CD14-positive monocyte (primary cell): ENCODE results near the gene MLYCD. TPM values are rescaled to one million over a fixed set of nuclear protein-coding genes. Genes with fewer than 3 reads are reported as not detected.
"Not testable (repeated sequence)": the region's sequence is repeated elsewhere in the genome, so short reads cannot be mapped to it uniquely, and the experiment has no call there.

ENCODE experiments used
- DNase-seq, 3 donors: peaks; one replicate each; pipeline ENCODE4 v3.0.0-alpha.2; 2011 to 2022
- H2AFZ ChIP-seq: 2 replicates; pipeline ENCODE4 v1.6.0; 2012; ENCODE audit warnings: mild to moderate bottlenecking, low read depth, low read length, inconsistent platforms; ENCODE audit not compliant: insufficient read depth, poor library complexity, severe bottlenecking
- H3K27ac ChIP-seq, 2 donors: 1 replicate in 1 of 2; 2 replicates in 1 of 2; pipeline ENCODE4 v1.5.1; 2012 to 2013; ENCODE audit warnings: low read length in 2 of 2, control low read depth in 1 of 2, inconsistent platforms in 1 of 2, low read depth in 1 of 2, mild to moderate bottlenecking in 1 of 2
- H3K27me3 ChIP-seq, 2 donors: one replicate each; pipeline versions ENCODE4 v1.6.0 to v1.6.1; 2011 to 2013; ENCODE audit warnings: low read length in 2 of 2; ENCODE audit not compliant: control insufficient read depth in 2 of 2, insufficient read depth in 2 of 2
- H3K36me3 ChIP-seq, 2 donors: replicated peaks in 1 of 2; 1 replicate in 1 of 2; 2 replicates in 1 of 2; pipeline versions ENCODE4 v1.5.1 to v1.6.1; 2012 to 2013; ENCODE audit warnings: low read length in 2 of 2, control low read depth in 1 of 2, inconsistent platforms in 1 of 2, mild to moderate bottlenecking in 1 of 2; ENCODE audit not compliant: insufficient read depth in 2 of 2, control insufficient read depth in 1 of 2
- H3K4me1 ChIP-seq, 2 donors: 1 replicate in 1 of 2; 2 replicates in 1 of 2; pipeline versions ENCODE4 v1.5.1 to v1.6.1; 2012 to 2013; ENCODE audit warnings: low read length in 2 of 2, control low read depth in 1 of 2, inconsistent platforms in 1 of 2, mild to moderate bottlenecking in 1 of 2, moderate library complexity in 1 of 2; ENCODE audit not compliant: insufficient read depth in 2 of 2, control insufficient read depth in 1 of 2
- H3K4me2 ChIP-seq: replicated peaks from 2 replicates; pipeline ENCODE3; 2012; ENCODE audit warnings: low read length, moderate library complexity, mild to moderate bottlenecking; ENCODE audit not compliant: poor library complexity, severe bottlenecking; ENCODE audit errors: extremely low read depth
- H3K4me3 ChIP-seq, 3 experiments: fragments of 200-600 bp in 1 of 3; sonication (generic) in 1 of 3; replicated peaks in 1 of 3; 1 replicate in 2 of 3; 2 replicates in 1 of 3; pipeline ENCODE4 v1.5.1; 2011 to 2013; ENCODE audit warnings: low read length in 3 of 3, mild to moderate bottlenecking in 3 of 3, control low read depth in 2 of 3, low read depth in 2 of 3, inconsistent platforms in 1 of 3, moderate library complexity in 1 of 3
- H3K79me2 ChIP-seq: 2 replicates; pipeline ENCODE4 v1.6.0; 2012; ENCODE audit warnings: mild to moderate bottlenecking, control low read depth, inconsistent platforms, low read length, moderate library complexity; ENCODE audit not compliant: insufficient read depth
- H3K9ac ChIP-seq: 2 replicates; pipeline ENCODE4 v1.6.0; 2017; ENCODE audit warnings: low read length, mild to moderate bottlenecking; ENCODE audit not compliant: insufficient read depth, poor library complexity, severe bottlenecking
- H3K9me3 ChIP-seq, 2 donors: replicated peaks in 1 of 2; 1 replicate in 1 of 2; 2 replicates in 1 of 2; pipeline versions ENCODE4 v1.5.1 to v1.6.1; 2012 to 2013; ENCODE audit warnings: low read length in 2 of 2, control low read depth in 1 of 2; ENCODE audit not compliant: control insufficient read depth in 1 of 2, insufficient read depth in 1 of 2
- H4K20me1 ChIP-seq: 2 replicates; pipeline ENCODE4 v1.6.0; 2012; ENCODE audit warnings: mild to moderate bottlenecking, low read length, control low read depth, moderate library complexity; ENCODE audit not compliant: insufficient read depth
- H3K27ac Mint-ChIP-seq, 7 donors: one replicate each; pipeline ENCODE4 v1.8.0; 2020; ENCODE audit warnings: mild to moderate bottlenecking in 7 of 7, mixed read lengths in 7 of 7, moderate library complexity in 6 of 7, inconsistent platforms in 2 of 7
- H3K27me3 Mint-ChIP-seq, 3 donors: one replicate each; pipeline ENCODE4 v1.8.0; 2021 to 2022; ENCODE audit warnings: low read depth in 3 of 3, mild to moderate bottlenecking in 3 of 3, mixed read lengths in 3 of 3, moderate library complexity in 3 of 3, inconsistent platforms in 1 of 3
- H3K36me3 Mint-ChIP-seq, 2 donors: one replicate each; pipeline ENCODE4 v1.8.0; 2020; ENCODE audit warnings: mixed read lengths in 2 of 2, inconsistent platforms in 1 of 2, mild to moderate bottlenecking in 1 of 2
- H3K4me1 Mint-ChIP-seq: one replicate; pipeline ENCODE4 v1.8.0; 2020; ENCODE audit warnings: mild to moderate bottlenecking, mixed read lengths
- H3K4me3 Mint-ChIP-seq, 2 donors: one replicate each; pipeline ENCODE4 v1.8.0; 2020; ENCODE audit warnings: mild to moderate bottlenecking in 2 of 2, mixed read lengths in 2 of 2, moderate library complexity in 1 of 2
- H3K9me3 Mint-ChIP-seq, 7 donors: one replicate each; pipeline ENCODE4 v1.8.0; 2020 to 2022; ENCODE audit warnings: mixed read lengths in 7 of 7, mild to moderate bottlenecking in 6 of 7, moderate library complexity in 6 of 7, inconsistent platforms in 2 of 7
- WGBS: methylation state at CpG from one replicate; pipeline ENCODE4 v1.1.5; 2013; ENCODE audit warnings: missing lambda C conversion rate; ENCODE audit not compliant: insufficient coverage; 5-methylcytosine and 5-hydroxymethylcytosine counted together
- intact Hi-C, 2 donors: fragments of 100-400 bp; cut with micrococcal nuclease; formaldehyde crosslinking; loops; one replicate each; pipeline versions ENCODE4 v1.15.0 to v1.15.1; 2023
- polyA plus RNA-seq, 3 donors: library from polyadenylated mRNA; depleted of rRNA in 1 of 3; unstranded in 2 of 3; stranded (reverse) in 1 of 3; fragments of 300-500 nt in 2 of 3; fragments of >200 nt in 1 of 3; fragmentation: Illumina TruSeq in 2 of 3; gene quantifications; 1 replicate in 2 of 3; 2 replicates in 1 of 3; pipeline ENCODE4 v1.2.3, GENCODE V29; 2012 to 2021
- TF ChIP-seq, protein P1 (sequence below): fragments of 200-600 bp; IDR thresholded peaks from one replicate; pipeline ENCODE4 v1.8.0; 2022; ENCODE audit warnings: antibody characterized with exemption, mild to moderate bottlenecking

The MLYCD gene
- polyA plus RNA-seq, 3 donors, result 1.2 to 2.4 (median 1.3) TPM

- 78% methylated on average over 10 of the region's 12 CpGs for WGBS
- Mint-ChIP-seq H3K4me1 (peaks cover 13% of the 10 kb centered on the region), H3K9me3 (peaks cover 0 to 11% (median 2%) of the 10 kb centered on the region in 7 donors), H3K36me3 (peaks cover 7 to 9% of the 10 kb centered on the region in 2 donors), H3K27me3 (peaks cover 5 to 9% (median 6%) of the 10 kb centered on the region in 3 donors), H3K27ac (peak overlapping the region in 2 of 7 donors; percentile 16 to 46), H3K4me3 (no peak overlapping the region)
- Histone ChIP-seq H3K9ac (no peak overlapping the region), H2AFZ (no peak overlapping the region), H3K36me3 (no peaks in the 10 kb centered on the region), H3K79me2 (no peaks in the 10 kb centered on the region), H3K9me3 (no peaks in the 10 kb centered on the region), H3K4me2 (no peak overlapping the region), H3K27me3 (no peaks in the 10 kb centered on the region), H4K20me1 (no peaks in the 10 kb centered on the region), H3K27ac (no peak overlapping the region), H3K4me1 (peaks cover 16 to 17% of the 10 kb centered on the region in 2 donors), H3K4me3 (no peak overlapping the region)
- intact Hi-C loops, result no loop called here
- TF ChIP-seq, protein P1, sequence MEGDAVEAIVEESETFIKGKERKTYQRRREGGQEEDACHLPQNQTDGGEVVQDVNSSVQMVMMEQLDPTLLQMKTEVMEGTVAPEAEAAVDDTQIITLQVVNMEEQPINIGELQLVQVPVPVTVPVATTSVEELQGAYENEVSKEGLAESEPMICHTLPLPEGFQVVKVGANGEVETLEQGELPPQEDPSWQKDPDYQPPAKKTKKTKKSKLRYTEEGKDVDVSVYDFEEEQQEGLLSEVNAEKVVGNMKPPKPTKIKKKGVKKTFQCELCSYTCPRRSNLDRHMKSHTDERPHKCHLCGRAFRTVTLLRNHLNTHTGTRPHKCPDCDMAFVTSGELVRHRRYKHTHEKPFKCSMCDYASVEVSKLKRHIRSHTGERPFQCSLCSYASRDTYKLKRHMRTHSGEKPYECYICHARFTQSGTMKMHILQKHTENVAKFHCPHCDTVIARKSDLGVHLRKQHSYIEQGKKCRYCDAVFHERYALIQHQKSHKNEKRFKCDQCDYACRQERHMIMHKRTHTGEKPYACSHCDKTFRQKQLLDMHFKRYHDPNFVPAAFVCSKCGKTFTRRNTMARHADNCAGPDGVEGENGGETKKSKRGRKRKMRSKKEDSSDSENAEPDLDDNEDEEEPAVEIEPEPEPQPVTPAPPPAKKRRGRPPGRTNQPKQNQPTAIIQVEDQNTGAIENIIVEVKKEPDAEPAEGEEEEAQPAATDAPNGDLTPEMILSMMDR, result no peak
- DNase-seq, result no peak
These were observed 41.2 kb downstream of the MLYCD start for GRCh38 chr16:83940119-83940518.

- no peak overlapping the region for H3K4me3 Mint-ChIP-seq
- H3K27ac Mint-ChIP-seq, result no peak overlapping the region
- 97% methylated on average over 26 of the region's 28 CpGs for WGBS
- Histone ChIP-seq H3K4me3 (no peak overlapping the region), H3K79me2 (no peaks in the 10 kb centered on the region), H3K9me3 (no peaks in the 10 kb centered on the region), H2AFZ (no peak overlapping the region), H3K4me1 (peaks cover 16 to 17% of the 10 kb centered on the region in 2 donors), H3K9ac (no peak overlapping the region), H3K36me3 (no peaks in the 10 kb centered on the region), H4K20me1 (no peaks in the 10 kb centered on the region), H3K4me2 (no peak overlapping the region), H3K27me3 (no peaks in the 10 kb centered on the region), H3K27ac (no peak overlapping the region)
- intact Hi-C loops, result no loop called here
- peaks cover 13% of the 10 kb centered on the region for H3K4me1 Mint-ChIP-seq
- TF ChIP-seq, protein P1, result no peak
- peaks cover 7 to 9% of the 10 kb centered on the region in 2 donors for H3K36me3 Mint-ChIP-seq
- H3K27me3 Mint-ChIP-seq, result peaks cover 3 to 7% (median 5%) of the 10 kb centered on the region in 3 donors
- H3K9me3 Mint-ChIP-seq, result peaks cover 0 to 11% (median 2%) of the 10 kb centered on the region in 7 donors
- no peak for DNase-seq
These were observed 41.9 kb downstream of the MLYCD start for GRCh38 chr16:83940630-83941378.

DNA sequence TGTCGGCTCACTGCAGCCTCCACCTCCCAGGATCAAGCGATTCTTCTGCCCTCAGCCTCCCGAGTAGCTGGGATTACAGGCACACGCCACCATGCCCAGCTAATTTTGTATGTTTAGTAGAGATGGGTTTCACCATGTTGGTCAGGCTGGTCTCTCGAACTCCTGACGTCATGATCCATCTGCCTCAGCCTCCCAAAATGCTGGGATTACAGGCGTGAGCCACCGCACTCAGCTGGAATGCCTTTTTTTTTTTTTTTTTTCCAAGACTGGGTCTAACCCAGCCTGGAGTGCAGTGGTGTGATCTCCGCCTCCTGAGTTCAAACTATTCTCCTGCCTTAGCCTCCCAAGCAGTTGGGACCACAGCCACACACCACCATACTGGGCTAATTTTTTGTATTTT, 42.6 kb downstream of the MLYCD start:
- H3K36me3 ChIP-seq, H3K27ac ChIP-seq, H3K36me3 Mint-ChIP-seq, H3K27ac Mint-ChIP-seq, H3K4me3 ChIP-seq, H3K9ac ChIP-seq, DNase-seq, H2AFZ ChIP-seq, H3K27me3 ChIP-seq, H3K4me2 ChIP-seq, H3K79me2 ChIP-seq, H3K27me3 Mint-ChIP-seq, H3K9me3 ChIP-seq, H3K4me3 Mint-ChIP-seq, H4K20me1 ChIP-seq, intact Hi-C loops: not testable (repeated sequence)
- WGBS, result 91% methylated on average over 4 of the region's 9 CpGs
- peaks cover 16 to 17% of the 10 kb centered on the region in 2 donors for H3K4me1 ChIP-seq
- Mint-ChIP-seq H3K4me1 (peaks cover 13% of the 10 kb centered on the region), H3K9me3 (peaks cover 0 to 11% (median 2%) of the 10 kb centered on the region in 7 donors)
